NCI-H1092 (cell line): ENCODE measurements around the gene ACTR3.

Source experiments
- DNase-seq: peaks from one replicate; lab custom pipeline; 2025; lab: John Stamatoyannopoulos, UW

The ACTR3 gene

DNA sequence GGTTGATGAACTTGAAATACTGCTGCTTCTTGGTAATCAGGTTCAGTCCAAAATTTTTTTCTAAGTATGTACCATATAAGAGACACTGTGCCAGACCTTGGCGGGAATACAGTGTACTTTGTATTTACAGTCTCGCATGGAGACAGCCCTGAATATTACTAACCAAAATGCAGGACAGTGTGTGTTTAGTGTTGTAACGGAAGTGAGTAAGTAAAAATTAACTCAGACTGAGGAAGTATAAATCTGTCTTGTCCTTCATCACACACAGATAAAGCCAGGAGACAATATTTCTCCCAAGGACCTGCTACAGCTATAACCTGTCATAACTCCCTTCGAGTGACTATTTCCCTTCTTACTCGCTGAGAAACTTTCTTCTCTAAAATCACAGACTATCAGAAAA lies 76.9 kb downstream of the ACTR3 start:
- no peak for DNase-seq

DNA sequence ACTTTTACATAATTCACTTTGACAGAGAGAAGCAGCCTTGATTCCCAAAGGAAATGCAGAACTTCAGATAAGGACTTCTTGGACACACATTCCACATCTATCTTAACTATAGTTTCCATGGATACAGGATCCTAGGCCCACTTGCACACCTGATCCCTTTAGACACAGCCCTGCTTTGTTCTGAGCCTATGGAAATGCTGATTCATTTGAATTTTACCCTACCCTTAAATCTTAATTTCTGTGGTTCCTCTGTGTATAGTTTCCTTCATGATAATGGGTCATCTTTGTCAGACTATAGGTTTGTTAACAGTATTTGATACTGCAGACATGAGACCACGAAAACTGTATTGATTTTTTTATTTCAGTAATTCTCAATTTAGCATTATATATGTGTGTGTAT lies 77.4 kb downstream of the ACTR3 start:
- no peak for DNase-seq

DNA sequence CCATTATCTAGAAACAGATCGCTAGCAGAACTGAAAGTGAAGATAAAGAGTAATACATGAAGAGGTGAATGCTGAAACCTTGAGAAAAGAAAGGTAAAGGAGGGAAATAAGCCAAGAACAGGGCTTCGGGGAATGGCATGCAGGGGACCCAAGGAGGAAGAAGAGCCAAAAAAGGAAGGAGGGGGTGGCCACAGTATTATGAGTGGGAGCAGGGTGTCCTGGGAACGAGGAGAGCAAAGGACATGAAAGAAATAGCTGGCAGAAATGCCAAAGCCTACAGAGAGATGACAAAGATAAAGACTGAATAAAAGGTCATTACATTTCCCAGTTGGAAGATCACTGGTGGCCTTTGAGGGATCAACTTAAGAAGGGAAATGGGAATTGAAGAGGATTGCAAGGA lies 82.9 kb downstream of the ACTR3 start:
- no peak for DNase-seq

DNA sequence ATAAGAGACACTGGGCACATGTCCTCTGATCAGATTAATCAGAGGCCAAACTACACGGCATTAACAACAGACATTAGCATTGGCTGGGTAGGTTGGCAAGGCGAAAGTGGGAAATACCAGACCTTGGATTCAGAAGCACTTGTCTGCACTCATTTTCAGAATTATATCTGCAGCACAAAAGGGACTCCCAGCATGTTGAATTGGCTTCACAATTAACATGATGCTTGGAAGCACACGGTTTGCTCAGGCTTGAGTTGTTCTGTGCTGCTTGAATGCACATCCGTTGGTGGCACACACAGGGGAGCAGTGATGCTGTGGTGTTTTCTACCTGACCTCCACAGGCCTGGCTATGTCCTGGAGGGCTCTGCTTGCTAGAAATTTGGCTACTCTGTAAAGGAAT lies 83.9 kb downstream of the ACTR3 start:
- no peak for DNase-seq

DNA sequence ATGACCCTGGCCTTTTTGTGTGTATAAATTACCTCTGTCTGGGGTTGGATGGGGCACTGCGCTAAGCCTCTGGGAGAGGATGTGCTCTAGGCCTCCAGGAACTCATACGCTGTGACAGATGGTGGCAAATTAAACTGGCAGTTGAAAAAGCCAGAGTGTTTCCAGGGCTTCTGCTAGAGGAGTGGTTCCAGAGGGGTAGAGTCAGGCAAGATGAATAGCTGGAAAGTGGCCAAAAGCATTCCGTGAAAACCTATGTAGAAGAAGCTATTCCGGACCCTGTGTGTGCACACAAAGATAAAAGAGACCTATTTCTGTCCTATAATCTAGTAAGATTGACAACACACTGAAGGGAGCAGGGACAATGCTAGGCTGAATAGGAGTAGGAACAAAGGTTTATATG lies 84.8 kb downstream of the ACTR3 start:
- no peak for DNase-seq

DNA sequence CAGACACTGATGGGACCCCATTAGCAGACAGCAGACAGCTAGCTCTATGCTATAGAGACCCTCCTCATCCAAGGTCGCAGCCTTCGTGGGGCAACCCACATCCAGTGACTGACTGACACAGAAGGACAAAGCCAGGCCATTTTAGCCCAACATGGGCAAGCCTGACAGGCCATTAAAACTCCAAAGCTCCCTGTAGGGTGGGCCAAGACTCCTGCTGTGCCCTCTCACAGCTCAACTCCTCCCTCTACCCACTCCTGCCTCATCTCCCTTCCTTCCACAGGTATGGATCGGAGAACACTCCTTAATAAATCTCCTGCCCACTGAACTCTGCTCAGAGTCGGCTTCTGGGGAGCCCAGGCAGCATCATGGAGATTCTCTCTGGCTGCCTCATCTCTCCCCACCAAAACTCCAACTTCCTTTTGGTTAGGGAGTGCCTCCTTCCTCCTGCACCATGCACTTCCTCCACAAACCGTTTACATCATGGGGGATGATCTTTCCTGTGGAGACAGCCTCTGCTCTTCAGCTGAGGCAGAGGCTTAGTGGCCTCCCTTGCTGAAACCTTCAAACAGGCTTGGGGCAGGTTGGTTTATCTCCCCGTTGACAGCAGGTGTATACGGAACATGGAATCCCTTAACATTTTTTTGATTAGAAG lies 86.5 kb downstream of the ACTR3 start:
- DNase-seq, result no peak

DNA sequence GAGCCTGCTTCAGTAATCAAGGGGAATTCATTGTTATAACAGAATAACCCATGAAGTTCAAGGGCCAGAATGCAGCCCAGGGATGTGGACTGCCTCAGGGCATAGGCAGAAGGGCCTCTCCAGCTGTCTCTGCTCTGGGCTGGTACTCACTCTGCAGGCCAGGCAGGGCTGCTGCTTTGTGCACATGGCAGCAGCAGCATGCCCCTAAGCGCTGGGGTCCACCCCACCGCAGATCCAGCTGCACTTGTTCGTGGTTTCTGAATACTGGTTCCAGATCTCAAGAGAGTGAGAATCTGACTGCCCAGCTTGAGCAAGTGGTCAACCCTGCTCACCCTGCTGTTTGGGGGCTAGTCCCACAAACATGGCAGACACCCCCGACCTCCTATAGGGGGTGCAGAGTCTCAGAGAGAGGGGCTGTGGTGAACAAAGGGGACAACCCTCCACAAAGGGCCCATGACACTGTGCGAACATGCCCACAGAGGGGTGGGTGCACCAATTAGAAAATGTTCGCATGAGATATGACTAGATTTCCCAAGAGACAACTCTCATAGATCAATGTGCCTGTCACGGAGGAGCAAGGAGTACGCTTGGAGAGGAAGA lies 87.3 kb downstream of the ACTR3 start:
- no peak for DNase-seq

DNA sequence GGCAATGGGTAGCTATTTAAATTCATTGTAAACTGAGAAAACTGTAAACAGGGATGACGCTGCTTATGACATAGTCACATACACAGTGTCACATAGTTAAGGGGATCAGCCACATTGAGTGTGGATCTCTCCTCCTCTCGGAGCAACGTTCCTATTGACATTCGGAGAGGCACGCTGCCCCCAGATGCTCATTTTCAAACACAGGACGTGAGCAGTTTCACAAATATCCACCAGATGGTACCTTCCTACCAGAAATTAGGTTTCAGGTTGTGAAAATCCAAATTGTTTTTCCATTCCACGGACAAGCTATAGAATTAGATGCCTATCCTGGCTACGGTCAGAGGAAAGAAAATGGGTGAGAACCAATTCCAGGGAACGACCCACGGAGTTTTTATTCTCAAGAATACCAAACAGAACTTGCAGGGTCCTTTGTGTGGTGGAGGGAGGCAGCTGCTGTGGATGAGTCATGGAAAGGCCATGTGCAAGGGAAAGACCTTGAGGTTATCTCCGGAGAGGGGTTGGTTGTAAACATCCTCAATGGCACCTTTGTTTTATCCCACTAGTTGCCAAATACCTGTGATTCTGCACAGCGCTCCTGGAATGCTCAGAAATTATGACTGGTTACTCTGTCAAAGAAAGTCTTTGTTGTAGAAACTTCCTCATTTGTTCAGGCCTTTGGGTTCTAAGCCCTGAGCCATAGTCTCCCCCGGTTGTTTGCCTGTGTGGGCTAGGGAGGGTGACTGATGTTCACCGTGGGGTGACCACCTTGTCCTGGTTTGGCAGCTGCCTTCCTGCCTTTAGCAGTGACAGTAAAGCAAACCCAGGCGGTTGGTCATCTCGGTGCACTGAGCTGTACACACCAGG lies 88.0 kb downstream of the ACTR3 start:
- DNase-seq, result no peak

DNA sequence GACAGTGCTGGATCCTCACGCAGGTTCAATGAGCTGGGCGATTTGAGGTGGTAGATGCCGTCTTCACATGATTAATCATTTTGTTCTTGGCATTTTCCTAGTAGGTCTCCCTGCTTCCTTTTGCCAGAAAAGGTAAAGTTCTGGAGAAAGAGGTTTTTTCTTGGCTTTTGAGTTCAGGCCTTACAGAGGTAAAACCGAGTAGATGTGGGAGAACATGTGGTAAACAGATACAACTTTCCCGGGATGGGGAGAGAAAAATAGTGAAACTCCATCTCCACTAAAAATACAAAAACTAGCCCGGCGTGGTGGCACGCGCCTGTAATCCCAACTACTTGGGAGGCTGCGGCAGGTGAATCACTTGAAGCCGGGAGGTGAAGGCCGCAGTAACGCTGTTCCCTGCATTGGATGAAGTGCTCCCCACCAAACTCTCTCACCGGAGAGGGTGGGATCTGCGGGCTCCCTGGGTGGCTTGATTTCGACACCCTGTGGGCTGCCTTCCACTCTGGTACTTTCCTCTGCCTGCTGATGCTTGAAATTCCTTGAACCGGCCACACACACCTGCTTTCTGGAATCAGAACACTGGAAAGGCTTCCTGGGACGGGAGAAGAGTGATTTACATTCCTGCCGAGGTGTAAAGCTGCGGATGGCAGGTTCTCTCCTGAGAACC lies 88.8 kb downstream of the ACTR3 start:
- DNase-seq, result no peak

DNA sequence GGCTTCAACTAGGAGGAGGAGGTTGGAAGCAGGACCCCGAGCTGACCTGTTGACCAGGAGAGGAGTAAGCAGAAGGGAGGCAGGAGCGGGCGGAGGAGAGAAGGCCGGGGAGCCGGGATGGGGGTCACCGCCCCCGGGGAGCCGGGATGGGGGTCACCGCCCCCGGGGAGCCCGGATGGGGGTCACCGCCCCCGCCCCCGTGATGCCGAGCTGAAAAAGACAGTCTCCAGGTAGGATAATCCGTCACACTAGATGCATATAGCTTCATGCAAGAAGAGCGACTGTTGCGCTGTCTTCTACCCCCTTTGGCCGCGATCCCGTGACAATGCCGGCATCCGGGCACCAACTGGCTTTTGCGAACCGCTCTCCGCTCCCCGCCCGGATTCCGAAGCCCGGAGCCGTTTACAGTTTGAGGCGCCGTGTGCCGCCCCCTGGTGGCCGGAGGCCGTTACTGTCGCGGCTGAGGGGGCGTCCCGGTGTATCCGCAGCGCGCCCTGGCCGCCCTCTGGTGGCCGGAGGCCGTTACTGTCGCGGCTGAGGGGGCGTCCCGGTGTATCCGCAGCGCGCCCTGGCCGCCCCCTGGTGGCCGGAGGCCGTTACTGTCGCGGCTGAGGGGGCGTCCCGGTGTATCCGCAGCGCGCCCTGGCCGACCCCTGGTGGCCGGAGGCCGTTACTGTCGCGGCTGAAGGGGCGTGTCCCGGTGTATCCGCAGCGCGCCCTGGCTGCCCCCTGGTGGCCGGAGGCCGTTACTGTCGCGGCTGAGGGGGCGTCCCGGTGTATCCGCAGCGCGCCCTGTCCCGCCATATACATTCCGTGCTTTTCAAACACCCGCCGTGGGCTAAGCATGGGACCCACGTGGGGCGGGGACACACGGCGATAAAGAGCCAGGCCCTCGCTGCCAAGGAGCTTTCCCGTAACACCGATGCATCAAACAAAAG lies 89.6 kb downstream of the ACTR3 start:
- DNase-seq, result no peak

DNA sequence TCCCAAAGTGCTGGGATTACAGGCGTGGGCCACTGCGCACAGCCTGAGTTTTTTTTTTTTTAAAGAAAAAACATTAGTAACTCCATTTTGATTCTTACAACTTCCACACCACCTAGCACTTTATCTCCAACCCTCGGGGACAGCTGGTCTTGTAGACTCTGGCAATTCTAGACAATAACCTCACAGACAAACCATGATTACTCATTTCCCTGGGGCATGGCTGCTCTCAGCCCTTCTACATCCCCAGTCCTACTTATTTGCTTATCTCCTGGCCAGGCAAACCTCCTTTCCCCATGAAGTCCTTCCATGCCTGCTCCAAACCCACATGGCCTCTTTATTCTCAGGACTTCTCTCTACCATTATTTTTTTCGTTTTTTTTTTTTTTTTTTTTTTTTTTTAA lies 91.1 kb downstream of the ACTR3 start:
- no peak for DNase-seq

DNA sequence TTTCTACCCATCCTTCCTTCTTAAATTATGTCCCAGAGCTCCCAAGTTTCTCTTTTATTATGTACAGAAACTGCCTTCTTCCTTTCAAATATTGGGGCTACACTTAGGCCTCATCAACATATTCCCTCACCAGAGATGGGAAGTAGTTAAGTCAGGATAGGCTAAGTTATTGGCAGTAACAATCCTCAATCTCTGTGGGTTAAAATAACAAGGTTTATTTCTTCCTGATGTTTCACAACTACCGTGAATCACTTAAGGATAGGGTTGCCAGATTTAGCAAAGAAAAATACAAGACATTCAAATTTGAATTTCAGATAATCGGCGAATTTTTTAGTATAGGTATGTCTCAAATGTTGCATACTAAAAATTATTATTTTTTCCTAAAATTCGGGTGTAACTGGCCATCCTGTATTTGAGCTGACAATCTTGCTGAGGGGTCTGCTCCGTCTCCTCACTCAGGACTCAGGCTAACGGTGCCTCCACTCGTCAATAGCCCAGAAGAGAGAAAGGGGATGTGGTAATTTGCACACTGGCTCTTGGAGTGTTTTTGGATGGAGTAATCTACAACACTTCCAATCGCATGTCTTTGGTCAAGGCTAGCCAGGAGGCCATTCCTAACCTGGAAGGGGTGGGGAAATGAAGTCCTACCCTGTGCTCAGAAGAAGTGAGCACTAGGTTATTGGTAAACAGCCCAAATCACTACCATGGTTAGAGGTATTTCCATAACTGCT lies 91.7 kb downstream of the ACTR3 start:
- no peak for DNase-seq

DNA sequence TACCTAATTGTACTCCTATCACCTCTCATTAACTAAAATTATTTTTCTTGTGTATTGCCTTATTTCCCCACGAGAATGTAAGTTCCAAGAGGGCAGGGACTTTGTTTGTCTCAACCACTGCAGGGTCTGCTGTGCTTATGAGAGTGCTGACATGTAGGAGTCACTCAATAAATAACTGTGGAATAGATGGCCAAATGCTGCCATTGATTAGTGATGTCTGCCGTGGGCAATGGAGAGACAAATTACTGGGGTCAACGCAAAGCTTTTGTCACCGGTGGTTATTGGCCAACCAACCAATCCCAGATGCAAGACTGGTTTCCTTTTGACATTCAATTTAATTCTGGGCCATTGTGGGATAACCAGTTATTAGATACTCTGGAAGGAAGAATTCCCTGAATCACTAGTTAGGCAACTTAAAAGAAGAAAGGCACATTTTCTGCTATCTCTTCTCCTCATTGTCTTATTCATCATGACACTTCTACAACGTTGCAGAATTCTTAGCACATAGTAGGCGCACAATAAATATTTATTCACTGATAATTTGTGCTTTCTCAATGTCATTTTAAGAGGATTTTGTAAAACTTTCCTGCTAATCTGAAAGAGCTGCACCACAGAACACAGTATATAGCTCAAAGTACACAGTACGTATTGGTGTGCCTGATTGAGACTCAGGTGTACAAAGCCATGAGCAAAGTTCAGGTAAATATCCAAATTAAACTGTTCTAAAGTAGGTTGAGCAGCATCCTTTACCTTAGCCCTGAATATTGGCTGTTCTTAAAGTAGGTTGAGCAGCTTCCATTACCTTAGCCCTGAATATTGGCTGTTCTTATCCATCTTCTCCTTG lies 95.9 kb downstream of the ACTR3 start:
- no peak for DNase-seq

DNA sequence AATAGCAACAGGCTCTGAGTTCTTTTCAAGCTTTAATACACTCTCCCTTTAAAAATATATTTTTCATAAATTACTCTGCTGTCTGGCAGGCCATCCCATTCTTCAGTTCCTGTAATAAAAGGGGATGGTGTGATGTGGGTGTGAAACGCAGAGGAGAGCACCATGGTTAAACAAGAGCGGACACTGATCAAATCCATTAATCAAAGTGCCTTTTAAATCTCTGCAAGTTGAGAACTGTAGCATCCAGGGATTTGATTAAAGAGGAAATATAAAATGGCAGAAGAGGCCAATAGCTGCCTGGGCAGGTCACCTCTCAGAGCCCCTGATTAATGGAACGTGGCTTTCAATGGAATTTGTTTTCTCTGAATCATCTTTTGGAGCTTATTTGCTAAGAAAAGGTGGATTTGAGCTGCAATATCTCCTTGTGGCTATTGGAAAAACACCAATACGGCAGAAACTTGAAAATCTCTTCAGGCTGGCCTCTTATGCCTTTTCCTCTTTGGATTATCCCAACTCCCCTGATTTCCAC lies 96.9 kb downstream of the ACTR3 start:
- DNase-seq, result no peak

DNA sequence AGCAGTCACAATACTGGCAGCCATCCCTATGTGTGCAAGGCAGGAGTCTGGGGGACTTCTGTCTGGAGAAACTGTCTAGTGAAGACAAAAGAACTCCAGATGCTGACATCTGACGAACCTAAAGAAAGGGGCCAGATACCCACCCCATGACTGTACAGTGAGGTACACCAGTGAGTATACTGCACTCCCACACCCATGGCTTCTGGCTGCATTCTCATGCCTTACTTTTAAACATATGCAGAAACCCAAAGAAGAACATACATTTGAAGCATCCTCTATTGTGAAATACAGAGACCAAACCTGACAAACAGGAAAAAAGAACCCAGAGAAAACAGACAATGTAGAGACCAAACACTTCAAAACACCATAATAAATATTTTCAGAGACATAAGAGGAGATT lies 102.2 kb downstream of the ACTR3 start:
- no peak for DNase-seq

DNA sequence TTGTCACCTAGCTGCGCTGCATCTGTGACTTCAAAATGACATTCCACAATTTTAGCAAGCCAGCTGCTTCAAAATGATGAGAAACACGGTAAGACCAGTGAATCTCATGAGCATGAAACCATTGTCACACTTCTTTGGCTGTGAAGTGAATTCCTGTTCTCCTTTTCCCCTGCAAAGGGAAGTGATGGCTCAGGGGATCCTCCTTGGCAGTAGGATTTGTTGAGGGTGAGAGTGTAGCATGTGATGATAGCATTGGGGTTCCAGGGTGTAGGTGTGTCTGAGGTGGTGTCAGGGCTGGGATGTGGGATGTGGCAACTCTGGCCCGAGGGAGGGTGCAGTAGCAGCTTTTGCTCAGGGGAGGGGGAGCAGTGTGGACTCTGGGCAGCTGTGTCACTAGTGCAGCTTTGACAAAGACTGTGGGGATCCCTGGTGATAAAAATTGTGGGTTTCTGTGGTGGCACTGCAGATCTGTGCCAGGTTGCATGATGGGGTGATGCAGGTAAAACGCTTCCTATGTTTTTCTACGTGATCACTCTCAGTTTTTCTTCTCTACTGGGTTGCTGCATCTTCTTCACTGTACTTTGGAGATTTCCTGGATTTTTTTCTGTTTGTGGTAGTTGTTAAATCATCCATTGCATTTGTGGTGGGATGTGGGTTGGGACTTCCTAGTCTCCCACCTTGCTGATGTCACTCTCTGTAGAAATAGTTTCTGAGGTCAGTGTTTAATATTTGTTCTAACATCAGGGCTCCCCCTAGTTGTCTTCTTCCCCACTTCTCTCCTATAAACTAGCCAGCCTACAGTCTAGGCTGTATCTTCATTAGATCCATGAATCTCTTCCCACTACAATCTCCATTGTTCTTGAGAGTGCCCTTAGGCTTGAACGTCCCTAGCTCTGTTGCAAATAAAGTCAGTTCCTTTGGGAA lies 107.0 kb downstream of the ACTR3 start:
- no peak for DNase-seq

DNA sequence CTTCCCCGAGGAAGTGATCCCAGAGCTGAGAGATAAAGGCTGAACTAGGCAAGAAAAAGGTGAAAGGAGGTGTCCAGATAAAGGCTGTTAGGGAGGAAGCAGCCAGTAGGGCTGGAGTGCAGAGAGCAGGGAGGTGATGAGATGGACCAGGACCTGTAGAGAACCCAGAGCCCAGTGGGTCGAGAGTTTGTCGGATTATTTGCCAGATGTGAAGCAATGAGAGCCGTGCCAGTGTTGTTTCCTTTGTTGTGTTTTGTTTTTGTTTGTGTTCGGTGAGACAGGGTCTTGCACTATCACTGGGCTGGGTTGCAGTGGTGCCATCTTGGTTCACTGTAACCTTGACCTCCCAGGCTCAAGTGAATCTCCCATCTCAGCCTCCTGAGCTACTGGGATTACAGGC lies 111.3 kb downstream of the ACTR3 start:
- DNase-seq, result no peak

DNA sequence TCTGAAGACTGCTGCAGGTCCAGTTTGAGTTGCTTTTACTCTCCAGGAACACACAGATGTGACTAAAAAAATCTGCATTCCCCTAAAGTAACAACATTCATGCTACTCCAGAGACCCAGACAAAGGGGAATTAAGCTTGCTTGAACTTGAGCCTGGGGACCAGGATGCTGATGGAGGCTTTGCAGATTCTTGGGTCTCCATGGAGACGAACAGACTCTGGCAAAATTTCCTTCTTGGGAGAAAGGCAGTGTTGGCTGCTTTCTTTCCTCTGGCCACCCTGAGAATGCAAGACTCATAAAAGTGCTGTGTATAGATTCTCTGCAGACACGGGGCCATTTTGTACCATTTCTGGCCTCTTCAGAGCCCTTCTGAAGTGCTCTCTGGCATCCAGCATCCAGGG lies 112.0 kb downstream of the ACTR3 start:
- DNase-seq, result no peak
